HEK293T (cell line): ENCODE data around the gene ME3.

Experiments
- CTCF ChIA-PET: fragments of 350-600 bp; formaldehyde crosslinking; extraction: SDS; loops from one replicate; lab custom pipeline; 2021; ENCODE audit warnings: antibody characterized with exemption, inconsistent platforms; lab: Yijun Ruan, JAX
- POLR2A ChIA-PET: fragments of 350-600 bp; formaldehyde crosslinking; extraction: SDS; loops from one replicate; lab custom pipeline; 2020; ENCODE audit warnings: antibody characterized with exemption, inconsistent platforms; lab: Yijun Ruan, JAX
- DNase-seq: peaks from one replicate; pipeline ENCODE4 v3.0.0; 2012; ENCODE audit warnings: mixed read lengths; ENCODE audit errors: extremely low spot score
- ARNT ChIP-seq: fragments of 450-650 bp; IDR thresholded peaks from 2 replicates; pipeline ENCODE4 v1.6.1; 2017; ENCODE audit warnings: mild to moderate bottlenecking
- BHLHE40 ChIP-seq: fragments of 450-650 bp; IDR thresholded peaks from 2 replicates; pipeline ENCODE4 v1.6.1; 2016; ENCODE audit warnings: mild to moderate bottlenecking, moderate library complexity, borderline replicate concordance
- CTBP1 ChIP-seq: fragments of 450-650 bp; IDR thresholded peaks from 2 replicates; pipeline ENCODE4 v1.6.1; 2016; ENCODE audit warnings: borderline replicate concordance
- ELF4 ChIP-seq: fragments of 450-650 bp; IDR thresholded peaks from 2 replicates; pipeline ENCODE4 v1.6.1; 2017; ENCODE audit warnings: antibody characterized with exemption
- FOXA1 ChIP-seq: fragments of 450-650 bp; IDR thresholded peaks from 2 replicates; pipeline ENCODE4 v1.6.1; 2016; ENCODE audit warnings: mild to moderate bottlenecking
- FOXK2 ChIP-seq: fragments of 450-650 bp; IDR thresholded peaks from 2 replicates; pipeline ENCODE4 v1.6.1; 2016; ENCODE audit warnings: mild to moderate bottlenecking
- FOXM1 ChIP-seq: fragments of 450-650 bp; IDR thresholded peaks from 2 replicates; pipeline ENCODE4 v1.6.1; 2017; ENCODE audit warnings: mild to moderate bottlenecking, borderline replicate concordance
- HDGF ChIP-seq: fragments of 450-650 bp; IDR thresholded peaks from 2 replicates; pipeline ENCODE4 v1.6.1; 2017; ENCODE audit warnings: antibody characterized with exemption, borderline replicate concordance
- L3MBTL2 ChIP-seq: fragments of 450-650 bp; conservative IDR thresholded peaks from 2 replicates; pipeline ENCODE4 v1.6.1; 2016; ENCODE audit warnings: mild to moderate bottlenecking
- LEF1 ChIP-seq: fragments of 450-650 bp; IDR thresholded peaks from 2 replicates; pipeline ENCODE4 v1.6.1; 2017; ENCODE audit warnings: mild to moderate bottlenecking, borderline replicate concordance
- NFRKB ChIP-seq: fragments of 450-650 bp; IDR thresholded peaks from 2 replicates; pipeline ENCODE4 v1.6.1; 2016; ENCODE audit warnings: mild to moderate bottlenecking, moderate library complexity
- PKNOX1 ChIP-seq: fragments of 450-650 bp; IDR thresholded peaks from 2 replicates; pipeline ENCODE4 v1.6.1; 2016
- SP1 ChIP-seq: fragments of 450-650 bp; IDR thresholded peaks from 2 replicates; pipeline ENCODE4 v1.6.1; 2017
- SUZ12 ChIP-seq: fragments of 450-650 bp; IDR thresholded peaks from 2 replicates; pipeline ENCODE4 v1.6.1; 2016; ENCODE audit warnings: mild to moderate bottlenecking
- TARDBP ChIP-seq: fragments of 450-650 bp; IDR thresholded peaks from 2 replicates; pipeline ENCODE4 v1.6.1; 2016
- ZNF384 ChIP-seq: fragments of 450-650 bp; IDR thresholded peaks from 2 replicates; pipeline ENCODE4 v1.6.1; 2016

ME3 gene

GRCh38 chr11:86475027-86475426 is 197.4 kb downstream of the ME3 start:
- CTCF ChIA-PET, result no interaction called here
- TF ChIP-seq TARDBP (no peak), ELF4 (no peak), CTBP1 (no peak), SP1 (no peak), ARNT (no peak), FOXM1 (no peak), BHLHE40 (no peak), PKNOX1 (no peak), NFRKB (no peak), LEF1 (no peak), ZNF384 (no peak), L3MBTL2 (no peak), SUZ12 (no peak), FOXA1 (no peak), HDGF (no peak), FOXK2 (no peak)
- POLR2A ChIA-PET, result no interaction called here
- no peak for DNase-seq

GRCh38 chr11:86473991-86474833 is 198.2 kb downstream of the ME3 start:
- ChIA-PET CTCF (no interaction called here), POLR2A (no interaction called here)
- no peak for DNase-seq
- TF ChIP-seq ZNF384, result no peak
- no peak for TF ChIP-seq NFRKB
- TF ChIP-seq PKNOX1, result no peak
- TF ChIP-seq BHLHE40, result no peak
- TF ChIP-seq HDGF, result no peak

- POLR2A ChIA-PET, result no interaction called here
- TF ChIP-seq L3MBTL2, result no peak
- TF ChIP-seq PKNOX1, result no peak
- DNase-seq, result no peak
- CTCF ChIA-PET, result interaction anchor here (0.8 kb wide), 1 partner anchor 15 kb away, joined by 3 read pairs; no protein-coding TSS in a partner anchor
Measured at GRCh38 chr11:86469491-86470388, 202.7 kb downstream of the ME3 start.

GRCh38 chr11:86468169-86468568 is 204.2 kb downstream of the ME3 start:
- DNase-seq, result no peak
- ChIA-PET CTCF (interaction anchor here (0.8 kb wide), 1 partner anchor 140 kb away, joined by 3 read pairs; no protein-coding TSS in a partner anchor), POLR2A (no interaction called here)
- TF ChIP-seq PKNOX1 (peak; percentile 3; the same call in 1 of the 2 replicates), SP1 (no peak)

- ChIA-PET CTCF (interaction anchor here (0.7 kb wide), 1 partner anchor 12 kb away, joined by 4 read pairs; no protein-coding TSS in a partner anchor), POLR2A (interaction anchor here (1.7 kb wide), 1 partner anchor 19 kb away, joined by 4 read pairs; no protein-coding TSS in a partner anchor)
Measured at GRCh38 chr11:86464509-86465221, 207.8 kb downstream of the ME3 start.

More at GRCh38 chr11:86464509-86465221, 207.8 kb downstream of the ME3 start:
- DNase-seq, result no peak
- TF ChIP-seq ELF4 (no peak), PKNOX1 (no peak), LEF1 (no peak)
